ENCODE measurements around the gene RASAL2.
A peak's percentile ranks its signal among the peaks of the same experiment; 100 is the strongest.
"Not testable (repeated sequence)": the region's sequence is repeated elsewhere in the genome, so short reads cannot be mapped to it uniquely, and the experiment has no call there.

The RASAL2 gene

GRCh38 chr1:178188306-178188705, 94.4 kb downstream of the RASAL2 start:
- no peak for TF ChIP-seq CTCF (IDR thresholded peaks at IDR 0.05; ENCODE audit: low read depth, low read length)
- DNase-seq (ENCODE audit: low read depth in 2 of 2): no peak
- H3K4me3 ChIP-seq (replicated peaks in 1 of 2; ENCODE audit: low read depth in 2 of 2, low read length in 2 of 2): no peak overlapping the region

- peak; percentile 41 to 57 for DNase-seq (ENCODE audit: low read depth in 2 of 2)
- no peak overlapping the region for H3K4me3 ChIP-seq (replicated peaks in 1 of 2; ENCODE audit: low read depth in 2 of 2, low read length in 2 of 2)
- peak; percentile 52 for TF ChIP-seq CTCF (IDR thresholded peaks at IDR 0.05; ENCODE audit: low read depth, low read length)
Measured at GRCh38 chr1:178189814-178190213, 95.9 kb downstream of the RASAL2 start.

GRCh38 chr1:178190881-178191280, 97.0 kb downstream of the RASAL2 start:
- H3K4me3 ChIP-seq (replicated peaks in 1 of 2; ENCODE audit: low read depth in 2 of 2, low read length in 2 of 2): no peak overlapping the region
- DNase-seq (ENCODE audit: low read depth in 2 of 2): no peak
- TF ChIP-seq CTCF (IDR thresholded peaks at IDR 0.05; ENCODE audit: low read depth, low read length): no peak

GRCh38 chr1:178192686-178193085, 98.8 kb downstream of the RASAL2 start:
- TF ChIP-seq CTCF (IDR thresholded peaks at IDR 0.05; ENCODE audit: low read depth, low read length): no peak
- peak overlapping the region in 1 of 2 donors; percentile 15 for H3K4me3 ChIP-seq (replicated peaks in 1 of 2; ENCODE audit: low read depth in 2 of 2, low read length in 2 of 2)
- DNase-seq (ENCODE audit: low read depth in 2 of 2): peak; percentile 92 to 94

- no peak for TF ChIP-seq CTCF (IDR thresholded peaks at IDR 0.05; ENCODE audit: low read depth, low read length)
- no peak overlapping the region for H3K4me3 ChIP-seq (replicated peaks in 1 of 2; ENCODE audit: low read depth in 2 of 2, low read length in 2 of 2)
- peak in 1 of 2 donors; percentile 32 for DNase-seq (ENCODE audit: low read depth in 2 of 2)
Measured at GRCh38 chr1:178196631-178197030, 102.7 kb downstream of the RASAL2 start.

- not testable (repeated sequence) for H3K4me3 ChIP-seq (replicated peaks in 1 of 2; ENCODE audit: low read depth in 2 of 2, low read length in 2 of 2); DNase-seq (ENCODE audit: low read depth in 2 of 2)
Measured at GRCh38 chr1:178202095-178202494, 108.2 kb downstream of the RASAL2 start.

DNA sequence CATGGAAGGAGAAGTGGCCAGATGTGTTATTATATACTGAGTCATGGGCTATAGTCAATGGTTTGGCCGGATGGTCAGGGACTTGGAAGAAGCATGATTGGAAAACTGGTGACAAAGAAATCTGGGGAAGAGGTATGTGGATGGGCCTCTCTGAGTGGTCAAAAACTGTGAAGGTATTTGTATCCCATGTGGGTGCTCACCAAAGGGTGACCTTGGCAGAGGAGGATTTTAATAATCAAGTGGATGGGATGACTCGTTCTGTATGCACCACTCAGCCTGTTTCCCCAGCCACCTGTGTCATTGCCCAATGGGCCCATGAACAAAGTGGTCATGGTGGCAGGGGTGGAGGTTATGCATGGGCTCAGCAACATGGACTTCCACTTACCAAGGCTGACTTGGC, 108.6 kb downstream of the RASAL2 start:
- not testable (repeated sequence) for H3K4me3 ChIP-seq (replicated peaks in 1 of 2; ENCODE audit: low read depth in 2 of 2, low read length in 2 of 2)
- DNase-seq (ENCODE audit: low read depth in 2 of 2): peak in 1 of 2 donors; percentile 25

DNA sequence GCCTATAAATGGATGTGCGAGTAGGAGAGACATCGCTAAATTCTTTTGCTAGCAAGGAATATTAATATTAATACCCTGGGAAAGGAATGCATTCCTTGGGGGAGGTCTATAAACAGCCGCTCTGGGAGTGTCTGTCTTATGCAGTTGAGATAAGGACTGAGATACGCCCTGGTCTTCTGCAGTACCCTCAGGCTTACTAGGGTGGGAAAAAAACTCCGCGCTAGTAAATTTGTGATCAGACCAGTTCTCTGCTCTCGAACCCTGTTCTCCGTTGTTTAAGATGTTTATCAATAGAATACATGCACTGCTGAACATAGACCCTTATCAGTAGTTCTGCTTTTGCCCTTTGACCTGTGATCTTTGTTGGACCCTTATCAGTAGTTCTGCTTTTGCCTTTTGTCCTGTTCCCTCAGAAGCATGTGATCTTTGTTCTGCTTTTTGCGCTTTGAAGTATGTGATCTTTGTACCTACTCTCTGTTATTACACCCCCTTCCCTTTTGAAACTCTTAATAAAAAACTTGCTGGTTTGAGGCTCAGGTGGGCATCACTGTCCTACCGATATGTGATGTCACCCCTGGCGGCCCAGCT, 114.5 kb downstream of the RASAL2 start:
- not testable (repeated sequence) for H3K4me3 ChIP-seq (replicated peaks in 1 of 2; ENCODE audit: low read depth in 2 of 2, low read length in 2 of 2); DNase-seq (ENCODE audit: low read depth in 2 of 2)
